Endothelial cell of umbilical vein (primary cell): ENCODE results near the gene DPYSL4. TPM values are rescaled to one million over a fixed set of nuclear protein-coding genes. Genes with fewer than 3 reads are reported as not detected.

Source experiments
- BruUV-seq: library from RNA; stranded (reverse); fragments of 400-500 nt; replicated peaks from 2 replicates; lab custom pipeline; 2021; lab: Mats Ljungman, UMichigan
- CTCF ChIA-PET: fragments of 300-600, 350-600 bp; sonication (Branson Sonifier 250); formaldehyde crosslinking; loops from one replicate; lab custom pipeline; 2021; ENCODE audit warnings: antibody characterized with exemption, inconsistent platforms; lab: Charles Lee
- POLR2A ChIA-PET: fragments of 300-600, 350-600 bp; sonication (Branson Sonifier 250); formaldehyde crosslinking; loops from one replicate; lab custom pipeline; 2021; ENCODE audit warnings: antibody characterized with exemption, inconsistent platforms; lab: Charles Lee
- DNase-seq: peaks from one replicate; pipeline ENCODE4 v3.0.0-alpha.2; 2011; ENCODE audit warnings: low read depth, low spot score
- FAIRE-seq: peaks from 2 replicates; lab custom pipeline; 2011; peaks lifted over from hg19 to GRCh38; lab: Jason Lieb, UNC
- H2AFZ ChIP-seq: 2 replicates; pipeline ENCODE4 v1.6.0; 2012; ENCODE audit warnings: low read depth, low read length, control low read depth, inconsistent platforms
- H3K27ac ChIP-seq: 2 replicates; pipeline ENCODE4 v1.5.1; 2011; ENCODE audit warnings: low read depth, mild to moderate bottlenecking, control low read depth, low read length, moderate library complexity; ENCODE audit not compliant: insufficient read depth
- H3K27me3 ChIP-seq, 2 experiments: 2 replicates each; pipeline versions ENCODE4 v1.6.0 to v1.6.1; 2011; ENCODE audit warnings: low read length in 2 of 2, mixed read lengths in 1 of 2; ENCODE audit not compliant: control insufficient read depth in 2 of 2, insufficient read depth in 2 of 2
- H3K36me3 ChIP-seq, 2 experiments: 2 replicates in 1 of 2; 3 replicates in 1 of 2; pipeline ENCODE4 v1.5.1; 2011; ENCODE audit warnings: low read length in 2 of 2, mild to moderate bottlenecking in 1 of 2, moderate library complexity in 1 of 2; ENCODE audit not compliant: control insufficient read depth in 2 of 2, insufficient read depth in 2 of 2; ENCODE audit errors: extremely low read depth in 1 of 2
- H3K4me1 ChIP-seq: 3 replicates; pipeline ENCODE4 v1.5.1; 2011; ENCODE audit warnings: mild to moderate bottlenecking, low read length; ENCODE audit not compliant: control insufficient read depth, insufficient read depth; ENCODE audit errors: extremely low read depth
- H3K4me2 ChIP-seq: 2 replicates; pipeline ENCODE4 v1.6.1; 2011; ENCODE audit warnings: low read length, control low read depth, mixed read lengths; ENCODE audit not compliant: insufficient read depth
- H3K4me3 ChIP-seq, 3 experiments: fragments of 200-600 bp in 1 of 3; sonication (generic), shearing (Covaris generic) in 1 of 3; replicated peaks in 1 of 3; 2 replicates each; pipeline ENCODE4 v1.5.1; 2011 to 2016; ENCODE audit warnings: control low read depth in 3 of 3, low read length in 3 of 3, mild to moderate bottlenecking in 2 of 3, inconsistent platforms in 1 of 3, low read depth in 1 of 3, moderate library complexity in 1 of 3; ENCODE audit not compliant: insufficient read depth in 1 of 3
- H3K79me2 ChIP-seq: 2 replicates; pipeline ENCODE4 v1.6.0; 2012; ENCODE audit warnings: low read length, inconsistent platforms; ENCODE audit not compliant: control insufficient read depth, insufficient read depth
- H3K9ac ChIP-seq: replicated peaks from 2 replicates; pipeline ENCODE3; 2011; ENCODE audit warnings: low read length, control low read depth; ENCODE audit not compliant: insufficient read depth; ENCODE audit errors: extremely low read depth
- H3K9me1 ChIP-seq: replicated peaks from 3 replicates; pipeline ENCODE4 v1.6.0; 2011; ENCODE audit warnings: mild to moderate bottlenecking, low read length; ENCODE audit not compliant: control insufficient read depth, insufficient read depth; ENCODE audit errors: extremely low read depth
- H3K9me3 ChIP-seq: replicated peaks from 2 replicates; pipeline ENCODE4 v1.5.1; 2012; ENCODE audit warnings: low read length, inconsistent platforms; ENCODE audit not compliant: control insufficient read depth, insufficient read depth
- H4K20me1 ChIP-seq: replicated peaks from 2 replicates; pipeline ENCODE3; 2011; ENCODE audit warnings: mild to moderate bottlenecking, low read length; ENCODE audit not compliant: control insufficient read depth, insufficient read depth; ENCODE audit errors: extremely low read depth
- EZH2 ChIP-seq: IDR thresholded peaks from 2 replicates; pipeline ENCODE4 v1.6.1; 2012; ENCODE audit warnings: borderline replicate concordance, low read depth, mild to moderate bottlenecking, moderate library complexity, low read length, inconsistent platforms; ENCODE audit not compliant: severe bottlenecking
- FOS ChIP-seq: IDR thresholded peaks from 2 replicates; pipeline ENCODE4 v1.6.1; 2011; ENCODE audit warnings: mild to moderate bottlenecking, low read length, moderate library complexity, borderline replicate concordance; ENCODE audit not compliant: insufficient read depth
- GATA2 ChIP-seq: IDR thresholded peaks from 2 replicates; pipeline ENCODE4 v1.7.0; 2011; ENCODE audit warnings: low read depth, mild to moderate bottlenecking, moderate library complexity, mixed read lengths, low read length; ENCODE audit not compliant: insufficient read length, insufficient read depth
- JUN ChIP-seq: IDR thresholded peaks from 2 replicates; pipeline ENCODE4 v1.6.1; 2011; ENCODE audit warnings: borderline replicate concordance, low read depth; ENCODE audit not compliant: insufficient read length, insufficient read depth
- MAX ChIP-seq: IDR thresholded peaks from 2 replicates; pipeline ENCODE4 v1.6.1; 2011; ENCODE audit not compliant: insufficient read depth, insufficient read length
- MYC ChIP-seq: IDR thresholded peaks from one replicate; pipeline ENCODE4 v1.6.1; 2011; ENCODE audit warnings: mild to moderate bottlenecking, low read depth, low read length
- POLR2A ChIP-seq: IDR thresholded peaks from 2 replicates; pipeline ENCODE4 v1.6.1; 2012; ENCODE audit warnings: low read depth, mild to moderate bottlenecking, control low read depth, low read length
- POLR2AphosphoS5 ChIP-seq: IDR thresholded peaks from 2 replicates; pipeline ENCODE4 v1.6.1; 2012; ENCODE audit warnings: low read depth, mild to moderate bottlenecking, control low read depth, low read length, moderate library complexity; ENCODE audit not compliant: insufficient read depth
- dilution Hi-C: fragments of 300-500 bp; cut with MboI; formaldehyde crosslinking; loops from one replicate; pipeline ENCODE4 v1.15.0; 2019; ENCODE audit warnings: low sequenced_read_pairs; ENCODE audit not compliant: extremely low pct_ligation_motif_present
- intact Hi-C: fragments of 100-400 bp; cut with micrococcal nuclease; formaldehyde crosslinking; loops from one replicate; pipeline ENCODE4 v1.10.0; 2022
- polyA plus RNA-seq, 4 experiments: library from polyadenylated mRNA; depleted of rRNA in 3 of 4; stranded (reverse) in 3 of 4; unstranded in 1 of 4; fragments of >200 nt; gene quantifications; 2 replicates each; pipeline versions ENCODE4 v1.2.1 to v1.2.3, GENCODE V29; 2011 to 2012; ENCODE audit warnings: missing spikeins in 1 of 4
- total RNA-seq: library from RNA; stranded (reverse); gene quantifications from 2 replicates; pipeline ENCODE4 v1.2.3, GENCODE V29; 2021
- TF ChIP-seq, protein P1 (sequence below), 2 donors: IDR thresholded peaks; 1 replicate in 1 of 2; 2 replicates in 1 of 2; pipeline ENCODE4 v1.5.1; 2011; ENCODE audit warnings: low read length in 2 of 2, mild to moderate bottlenecking in 2 of 2, moderate library complexity in 2 of 2, control low read depth in 1 of 2, inconsistent platforms in 1 of 2, low read depth in 1 of 2; ENCODE audit not compliant: insufficient read depth in 1 of 2; ENCODE audit errors: extremely low read depth in 1 of 2

Gene DPYSL4
- total and polyA plus RNA-seq, 2 donors (not counting 3 experiments of a cell fraction or from before 2014, with no cell fraction given): 27.1 to 60.0 TPM

DNA sequence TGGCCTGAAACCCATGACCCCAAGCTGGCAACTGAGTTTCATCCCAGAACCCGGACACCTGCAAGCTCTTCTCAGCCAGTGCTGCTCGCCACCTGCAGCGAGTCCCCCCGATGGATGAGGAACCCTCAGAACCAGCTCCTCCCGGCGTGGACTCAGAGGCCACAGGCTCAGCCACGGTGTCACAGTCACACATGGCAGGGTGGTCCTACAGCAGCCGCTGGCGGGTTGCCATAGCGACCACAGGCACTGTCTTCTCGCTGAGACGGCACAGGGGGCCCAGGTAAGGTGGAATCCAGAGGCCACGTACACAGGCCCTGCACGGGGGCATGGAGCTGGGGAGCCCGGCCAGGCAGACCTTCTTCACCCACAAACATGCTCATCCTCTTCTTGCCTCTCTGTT, 53.4 kb downstream of the DPYSL4 start:
- no peak overlapping the region for H3K9ac ChIP-seq
- dilution Hi-C loops: no loop called here
- CTCF ChIA-PET: no interaction called here

More for the DNA sequence above, 53.4 kb downstream of the DPYSL4 start:
- H3K79me2 ChIP-seq: no peaks in the 10 kb centered on the region
- H3K9me3 ChIP-seq: no peaks in the 10 kb centered on the region
- H3K4me3 ChIP-seq: no peak overlapping the region
- H3K9me1 ChIP-seq: no peaks in the 10 kb centered on the region
- no peaks in the 10 kb centered on the region for H3K36me3 ChIP-seq
- TF ChIP-seq GATA2: no peak
- TF ChIP-seq MYC: no peak
- TF ChIP-seq POLR2AphosphoS5: no peak
- TF ChIP-seq POLR2A: no peak
- TF ChIP-seq FOS: no peak
- no peak for TF ChIP-seq JUN
- no peak for TF ChIP-seq EZH2
- TF ChIP-seq, protein P1, sequence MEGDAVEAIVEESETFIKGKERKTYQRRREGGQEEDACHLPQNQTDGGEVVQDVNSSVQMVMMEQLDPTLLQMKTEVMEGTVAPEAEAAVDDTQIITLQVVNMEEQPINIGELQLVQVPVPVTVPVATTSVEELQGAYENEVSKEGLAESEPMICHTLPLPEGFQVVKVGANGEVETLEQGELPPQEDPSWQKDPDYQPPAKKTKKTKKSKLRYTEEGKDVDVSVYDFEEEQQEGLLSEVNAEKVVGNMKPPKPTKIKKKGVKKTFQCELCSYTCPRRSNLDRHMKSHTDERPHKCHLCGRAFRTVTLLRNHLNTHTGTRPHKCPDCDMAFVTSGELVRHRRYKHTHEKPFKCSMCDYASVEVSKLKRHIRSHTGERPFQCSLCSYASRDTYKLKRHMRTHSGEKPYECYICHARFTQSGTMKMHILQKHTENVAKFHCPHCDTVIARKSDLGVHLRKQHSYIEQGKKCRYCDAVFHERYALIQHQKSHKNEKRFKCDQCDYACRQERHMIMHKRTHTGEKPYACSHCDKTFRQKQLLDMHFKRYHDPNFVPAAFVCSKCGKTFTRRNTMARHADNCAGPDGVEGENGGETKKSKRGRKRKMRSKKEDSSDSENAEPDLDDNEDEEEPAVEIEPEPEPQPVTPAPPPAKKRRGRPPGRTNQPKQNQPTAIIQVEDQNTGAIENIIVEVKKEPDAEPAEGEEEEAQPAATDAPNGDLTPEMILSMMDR (IDR thresholded peaks at IDR 0.05; ENCODE audit: extremely low read depth in 1 of 2, insufficient read depth in 1 of 2, low read depth in 1 of 2, low read length in 2 of 2): no peak
- no peak for TF ChIP-seq MAX
- intact Hi-C loops: no loop called here
- H4K20me1 ChIP-seq: no peaks in the 10 kb centered on the region
- H3K27me3 ChIP-seq: no peaks in the 10 kb centered on the region
- POLR2A ChIA-PET: no interaction called here
- no peak overlapping the region for H2AFZ ChIP-seq
- no peaks in the 10 kb centered on the region for H3K4me1 ChIP-seq
- no peak overlapping the region for H3K27ac ChIP-seq
- BruUV-seq: no TSS peak
- DNase-seq (no peak), FAIRE-seq (no peak)
- H3K4me2 ChIP-seq: no peak overlapping the region
